Cerebellar nuclear complex (tissue), 1 donor: ENCODE results near the gene FAM174A.
"Not testable (repeated sequence)": the region's sequence is repeated elsewhere in the genome, so short reads cannot be mapped to it uniquely, and the experiment has no call there.

Source experiments
- DNase-seq, 2 experiments: peaks; one replicate each; lab custom pipeline; 2025; lab: John Stamatoyannopoulos, UW

The FAM174A gene

DNA sequence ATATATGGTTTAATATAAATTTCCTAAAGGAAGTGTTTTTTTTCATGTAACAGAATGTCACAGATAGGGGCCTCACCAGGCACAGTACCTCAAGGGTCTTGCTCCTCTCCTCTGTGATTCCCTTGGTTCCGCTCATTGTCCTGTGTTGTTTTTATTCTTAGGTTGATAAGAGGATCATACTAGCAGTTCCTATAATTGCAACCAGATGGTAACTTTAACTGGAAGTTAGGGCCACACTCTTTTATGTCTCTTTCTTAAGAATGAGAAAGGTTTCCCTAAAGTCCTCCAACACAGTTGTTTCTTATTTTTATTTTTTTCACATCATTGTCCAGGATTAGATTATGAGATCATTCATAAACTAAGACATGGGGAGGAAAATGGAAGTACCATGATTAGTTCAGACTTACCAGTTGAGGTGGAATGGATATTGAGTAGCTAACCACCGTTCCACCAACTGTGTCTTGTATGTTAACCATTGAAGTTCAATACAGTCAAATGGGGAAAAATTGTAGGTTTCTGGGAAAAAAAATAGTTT is 41.1 kb downstream of the FAM174A start:
- DNase-seq, result no peak

DNA sequence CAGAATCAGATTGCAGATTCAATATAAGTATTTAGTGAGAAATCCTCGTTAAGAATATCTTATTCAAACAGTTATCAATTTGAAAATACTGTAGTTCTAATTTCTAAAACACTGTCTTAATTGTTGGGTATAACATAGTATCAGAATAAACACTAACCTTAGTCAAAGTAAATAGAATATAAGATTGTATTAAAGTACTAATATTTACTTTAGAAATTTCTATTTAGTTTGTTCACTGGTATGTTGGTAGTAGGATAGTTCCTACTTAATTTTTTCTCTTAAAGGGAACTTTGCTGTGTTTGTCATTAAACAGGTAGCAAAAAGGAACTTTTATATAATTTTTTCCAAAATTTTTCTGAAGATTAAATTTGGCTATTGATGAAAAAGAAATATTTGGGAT is 42.3 kb downstream of the FAM174A start:
- DNase-seq, result no peak

DNA sequence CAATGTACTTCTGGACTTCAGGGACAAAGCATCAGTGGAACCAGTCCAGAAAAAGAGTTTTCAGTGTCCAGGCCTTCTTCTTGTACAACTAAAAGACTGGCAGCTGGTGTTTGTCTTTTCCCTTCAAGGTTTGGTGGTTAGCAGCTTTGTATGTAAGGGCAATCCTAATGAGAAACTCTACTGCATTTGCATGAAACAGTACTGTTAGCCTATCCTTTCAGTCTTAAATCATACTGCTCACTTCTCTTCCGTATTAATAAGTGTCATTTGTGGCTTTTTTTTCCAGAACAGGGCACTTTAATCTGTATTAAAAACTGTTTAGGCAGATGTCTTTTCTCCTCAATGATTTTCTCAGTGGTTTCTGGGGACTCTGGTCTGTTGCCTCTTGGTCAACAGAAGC is 48.9 kb downstream of the FAM174A start:
- DNase-seq, result no peak

DNA sequence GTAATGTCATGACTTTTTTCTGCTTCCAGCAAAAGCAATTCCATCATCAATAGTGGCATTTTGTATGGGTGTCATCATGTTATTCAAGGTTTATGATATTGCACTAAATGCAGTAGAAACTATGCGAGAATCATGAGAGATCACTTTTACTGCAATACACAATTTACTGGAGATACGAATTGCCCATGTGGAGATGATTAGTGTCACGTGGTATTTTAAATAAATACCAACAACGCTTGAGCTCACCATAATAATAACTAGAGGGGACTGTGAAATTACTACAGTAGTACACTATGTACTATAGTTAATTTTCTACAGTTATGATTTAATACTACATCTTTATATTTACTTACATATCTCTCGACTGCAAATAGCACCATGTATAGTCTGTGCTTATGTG is 49.7 kb downstream of the FAM174A start:
- no peak for DNase-seq

DNA sequence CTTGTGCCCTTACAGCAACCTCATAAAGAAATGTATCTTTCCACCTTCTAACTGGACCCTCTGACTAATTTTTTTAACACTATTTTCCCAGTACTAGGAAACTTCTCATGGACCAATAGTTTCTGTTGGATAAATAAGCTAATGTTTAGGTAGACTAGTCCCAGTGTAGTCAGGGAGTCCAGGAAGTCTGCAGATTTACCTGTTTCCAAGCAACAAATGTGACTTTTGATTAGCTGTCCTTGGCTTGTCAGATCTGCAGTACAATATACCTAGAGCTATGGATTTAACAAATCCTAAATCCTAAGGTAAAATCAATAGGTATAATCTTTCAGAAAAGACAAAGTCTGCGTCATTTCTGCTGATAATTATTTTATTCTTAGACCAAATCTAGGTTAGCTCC is 55.7 kb downstream of the FAM174A start:
- no peak for DNase-seq

DNA sequence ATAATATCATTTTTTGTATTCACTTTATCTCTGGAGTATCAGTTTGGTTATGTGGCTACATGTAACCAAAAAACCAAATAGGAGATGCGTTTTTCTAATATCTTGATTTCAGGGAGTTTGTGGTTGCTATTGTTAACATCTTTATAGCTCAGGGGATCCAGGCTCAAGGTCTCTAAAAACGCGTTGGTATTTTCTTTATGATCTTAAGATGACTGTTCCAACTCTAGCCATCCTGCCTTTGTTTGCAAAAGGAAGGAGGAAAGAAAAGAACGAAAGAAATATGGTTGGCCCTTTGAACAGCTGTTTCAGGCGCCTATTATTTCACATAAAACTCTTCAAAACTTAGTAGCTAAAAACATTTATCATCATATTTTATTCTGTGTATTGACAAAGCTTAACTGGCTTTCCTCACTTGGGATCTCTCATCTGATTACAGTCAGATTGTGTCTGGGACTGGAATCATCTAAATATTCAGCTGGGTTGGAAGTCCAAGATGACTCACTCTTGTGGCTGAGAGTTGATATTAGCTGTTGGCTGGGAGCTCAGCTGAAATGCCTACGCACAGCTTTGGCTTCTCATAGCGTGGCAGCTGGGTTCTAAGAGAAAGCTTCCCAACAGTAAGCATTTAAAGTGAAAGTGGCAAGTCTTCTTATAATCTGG is 60.1 kb downstream of the FAM174A start:
- no peak for DNase-seq

DNA sequence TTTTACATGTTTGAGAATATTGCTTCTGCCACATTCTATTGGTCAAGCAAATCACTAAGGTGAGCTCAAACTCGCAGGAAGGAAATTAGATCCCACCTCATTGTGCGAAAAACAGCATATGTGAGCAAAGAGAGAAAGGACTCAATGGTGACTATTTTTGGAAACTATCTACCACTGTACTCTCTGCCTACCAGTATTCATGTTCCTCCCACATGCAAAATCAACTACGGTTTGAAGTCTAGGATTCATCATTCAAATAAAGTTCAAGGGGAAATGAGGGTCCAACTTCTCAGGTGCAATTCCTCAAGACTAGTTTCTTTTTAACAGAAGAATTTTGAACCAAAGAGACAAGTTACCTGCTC is 60.6 kb downstream of the FAM174A start:
- DNase-seq, result no peak

DNA sequence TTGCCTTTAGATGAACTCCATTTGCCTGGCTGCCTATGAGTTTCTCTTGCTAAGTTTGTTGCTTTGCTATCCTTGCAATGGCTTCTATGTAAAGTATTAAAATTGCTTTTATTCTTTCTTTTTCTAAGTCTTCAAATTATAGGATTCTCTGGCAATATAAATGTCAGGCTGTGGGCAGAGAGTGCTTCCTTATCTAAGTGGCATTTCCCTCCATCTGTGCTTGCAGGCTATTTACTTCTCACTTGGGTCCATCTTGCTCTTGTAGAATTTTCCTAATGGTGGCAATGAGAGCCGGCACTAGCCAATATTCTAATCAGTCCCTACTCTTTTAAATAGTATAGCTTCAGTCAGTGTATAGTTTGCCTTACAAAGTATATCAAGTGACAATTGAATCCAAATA is 63.3 kb downstream of the FAM174A start:
- no peak for DNase-seq

DNA sequence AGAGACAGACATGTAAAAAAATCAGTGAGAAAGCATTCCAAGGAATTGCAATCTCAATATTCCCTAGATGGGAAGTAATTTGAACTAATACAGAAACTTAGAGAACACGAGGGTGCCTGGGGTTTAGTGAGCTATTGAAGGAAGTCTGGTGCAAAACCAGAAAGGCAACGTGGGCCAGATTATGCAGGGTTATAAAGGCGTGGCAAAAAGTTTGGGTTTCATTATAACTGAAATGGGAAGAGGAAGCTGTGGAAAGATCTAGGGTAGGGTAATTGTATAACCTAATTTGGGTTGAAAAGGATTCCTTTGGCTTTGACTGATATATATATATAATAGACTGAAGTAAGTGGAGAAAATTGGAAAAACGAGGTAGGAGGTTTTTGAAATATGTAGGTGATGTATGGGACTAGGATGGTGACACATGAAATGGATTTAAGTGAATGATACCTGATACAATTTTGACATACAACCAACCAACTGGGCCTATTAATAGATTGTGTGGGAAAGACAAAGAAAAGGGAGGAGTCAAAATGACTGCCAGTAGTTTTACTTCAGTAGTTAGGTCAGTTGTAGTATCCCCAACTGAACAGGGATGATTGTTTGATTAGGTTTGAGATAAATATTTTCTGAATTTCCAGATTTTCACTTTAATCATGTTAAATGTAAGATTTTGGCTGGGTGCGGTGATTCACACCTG is 65.3 kb downstream of the FAM174A start:
- DNase-seq, result no peak

DNA sequence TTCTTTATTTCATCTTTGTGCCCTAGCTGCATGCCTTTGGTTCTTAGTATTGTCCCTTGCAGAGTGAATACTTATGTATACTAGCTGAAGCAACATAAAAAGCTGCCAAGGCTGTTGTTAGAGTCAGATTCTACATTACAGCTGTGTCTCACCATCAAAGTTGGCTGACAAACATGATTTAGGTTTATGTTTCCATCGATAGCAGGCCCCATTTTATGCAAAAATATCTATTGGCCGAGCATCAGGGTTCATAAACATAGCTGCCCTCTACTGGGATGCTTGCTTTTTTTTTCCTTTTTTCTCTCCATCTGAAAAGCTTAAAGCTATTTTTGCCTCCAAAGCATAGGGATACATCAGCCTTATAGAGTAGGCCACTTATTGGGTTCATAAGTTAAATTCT is 68.0 kb downstream of the FAM174A start:
- no peak for DNase-seq

DNA sequence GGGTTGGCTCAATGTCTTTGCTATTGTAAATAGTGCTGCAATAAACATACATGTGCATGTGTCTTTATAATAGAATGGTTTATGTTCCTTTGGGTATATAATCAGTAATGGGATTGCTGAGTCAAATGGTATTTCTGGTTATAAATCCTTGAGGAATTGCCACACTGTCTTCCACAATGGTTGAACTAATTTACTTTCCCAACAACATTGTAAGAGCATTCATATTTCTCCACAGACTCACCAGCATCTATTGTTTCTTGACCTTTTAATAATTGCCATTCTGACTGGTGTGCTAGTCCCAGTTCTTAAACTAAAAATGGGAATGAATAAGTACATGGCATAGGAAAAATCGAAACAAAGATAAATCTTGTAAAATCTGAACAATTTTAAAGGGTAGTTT is 68.8 kb downstream of the FAM174A start:
- DNase-seq, result not testable (repeated sequence)

DNA sequence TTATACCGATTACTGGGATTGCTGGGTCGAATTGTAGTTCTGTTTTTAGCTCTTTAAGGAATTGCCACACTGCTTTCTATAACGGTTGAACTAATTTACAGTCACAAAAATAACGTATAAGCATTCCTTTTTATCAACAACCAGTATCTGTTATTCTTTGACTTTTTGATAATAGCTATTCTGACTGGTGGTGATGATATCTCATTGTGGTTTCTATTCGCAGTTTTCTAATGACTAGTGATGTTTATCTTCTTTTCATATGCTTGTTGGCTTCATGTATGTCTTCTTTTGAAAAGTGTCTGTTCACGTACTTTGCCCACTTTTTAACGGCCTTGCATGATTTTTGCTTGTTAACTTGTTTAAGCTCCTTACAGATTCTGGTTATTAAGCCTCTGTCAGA is 74.4 kb downstream of the FAM174A start:
- DNase-seq, result no peak

DNA sequence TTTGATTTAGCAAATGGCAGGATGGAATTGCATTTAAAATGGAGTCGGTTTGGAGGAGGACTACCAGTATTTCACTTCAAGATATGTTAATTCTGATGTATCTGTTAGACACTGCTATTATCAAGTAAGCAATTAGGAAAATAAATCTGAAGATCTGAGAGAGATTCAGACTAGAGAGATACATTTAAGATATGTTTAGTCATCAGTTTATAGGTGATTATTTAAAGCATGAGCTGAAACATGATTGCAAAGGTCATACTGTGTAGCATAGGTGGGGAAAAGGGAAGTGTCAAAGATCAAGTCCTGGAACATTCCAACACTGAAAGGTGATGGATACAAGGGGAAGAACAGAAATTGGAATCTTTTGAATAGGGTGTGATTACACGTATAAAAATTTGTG is 79.1 kb downstream of the FAM174A start:
- DNase-seq, result no peak

DNA sequence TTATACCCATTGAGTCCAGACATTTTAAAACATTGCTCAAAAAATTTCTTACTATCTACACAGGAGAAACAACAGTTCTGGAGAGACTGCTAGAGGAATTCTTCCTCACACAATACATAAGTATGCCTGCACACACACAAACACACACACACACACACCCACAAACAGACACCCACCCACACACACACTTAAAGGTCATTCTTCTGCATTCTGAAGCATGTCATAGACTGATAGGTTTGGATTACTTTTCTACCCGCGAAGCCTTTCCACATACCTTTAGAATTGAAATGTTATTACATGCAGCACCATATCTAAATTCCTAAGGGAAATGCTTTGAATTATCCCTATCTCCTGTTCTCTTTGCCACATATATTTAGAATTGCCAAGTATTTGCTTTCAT is 80.2 kb downstream of the FAM174A start:
- DNase-seq, result no peak

DNA sequence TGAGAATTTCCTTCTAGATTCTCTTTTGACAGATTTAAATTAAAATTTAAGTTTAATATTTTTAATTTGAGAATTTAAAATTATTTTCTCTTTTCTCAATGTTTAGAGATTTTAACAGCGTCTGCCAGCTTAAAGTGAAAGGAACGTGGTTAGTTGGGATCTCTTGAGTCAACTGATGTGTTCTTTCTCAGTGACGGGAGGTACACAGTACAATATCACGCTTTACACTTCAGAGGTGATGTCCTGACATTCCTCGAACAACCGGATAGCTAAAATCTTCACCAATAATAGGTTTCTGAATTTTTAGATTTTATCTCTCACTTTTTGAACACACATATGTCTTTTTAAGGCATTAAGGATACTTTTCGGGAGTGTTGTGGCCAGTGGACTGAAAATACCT is 81.1 kb downstream of the FAM174A start:
- no peak for DNase-seq

DNA sequence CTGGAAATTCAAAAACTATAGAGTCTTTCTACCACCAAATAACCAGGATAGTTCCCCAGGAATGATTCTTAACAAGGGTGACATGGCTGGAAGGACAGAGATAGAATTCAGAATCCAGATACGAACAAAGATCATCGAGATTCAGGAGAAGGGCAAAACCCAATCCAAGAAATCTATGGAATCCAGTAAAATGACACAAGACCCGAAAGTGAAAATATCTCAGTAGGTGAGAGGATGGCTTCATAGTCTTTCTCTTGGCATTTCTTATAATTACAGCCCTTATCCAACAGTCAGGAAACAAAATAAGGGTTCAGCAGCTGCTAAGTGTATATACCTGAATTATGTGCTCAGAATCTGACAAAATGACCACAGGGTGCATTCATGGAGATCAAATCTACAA is 81.8 kb downstream of the FAM174A start:
- DNase-seq, result no peak

DNA sequence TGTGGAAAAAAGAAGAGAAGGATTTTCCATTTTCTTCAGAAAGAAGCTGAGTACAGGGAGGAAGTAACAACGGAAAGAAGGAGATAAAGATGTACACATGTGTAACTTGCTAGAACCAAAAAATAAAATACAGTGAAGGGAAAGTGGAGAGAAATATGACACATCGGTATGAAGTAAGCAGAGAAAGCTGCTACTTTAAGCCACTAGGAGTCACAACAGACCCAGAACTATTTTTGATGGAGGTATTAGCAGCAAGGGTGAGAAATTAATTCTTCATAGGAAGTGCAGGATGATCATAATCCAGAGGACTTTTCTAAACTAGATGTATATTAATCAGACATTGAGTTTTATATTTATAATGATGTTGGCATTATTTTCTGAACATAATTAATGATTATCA is 88.5 kb downstream of the FAM174A start:
- no peak for DNase-seq

DNA sequence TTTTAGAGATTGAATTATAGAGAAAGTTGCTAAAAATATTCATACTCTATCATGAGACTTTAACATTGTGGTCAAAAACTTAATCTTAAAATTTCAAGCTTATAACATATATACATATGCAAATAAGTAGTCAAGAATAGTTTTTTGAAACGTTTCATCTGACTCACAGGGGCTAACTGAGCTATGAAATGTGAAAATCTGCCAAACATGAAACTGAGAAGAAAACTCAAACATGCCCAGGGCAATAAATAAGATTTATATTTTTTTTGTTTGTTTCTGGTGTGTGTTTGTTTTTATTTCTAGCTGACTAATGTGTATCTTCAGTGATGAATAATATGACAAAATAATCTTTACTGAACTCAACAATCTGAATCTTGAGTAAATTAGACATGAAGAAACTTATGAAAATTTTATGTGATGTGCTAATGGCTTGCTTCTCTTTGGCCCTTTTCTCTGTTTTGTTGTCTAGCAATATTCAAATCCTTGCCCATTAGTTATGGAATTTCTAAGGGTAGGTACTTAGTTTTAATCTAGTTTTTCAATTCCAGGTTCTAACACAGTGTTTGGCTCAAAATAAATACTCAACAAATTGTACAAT is 99.9 kb downstream of the FAM174A start:
- DNase-seq, result no peak
